Prostate gland (tissue), 2 donors: Measurements from ENCODE around the gene PTEN.

Experiments used
- POLR2A ChIP-seq: fragments of 450-650 bp; IDR thresholded peaks from one replicate; pipeline ENCODE4 v1.6.1; 2016; ENCODE audit warnings: antibody characterized with exemption, mild to moderate bottlenecking
- POLR2AphosphoS5 ChIP-seq: sonication (generic); formaldehyde crosslinking; IDR thresholded peaks from one replicate; pipeline ENCODE4 v1.6.1; 2017; ENCODE audit warnings: antibody characterized with exemption
- TF ChIP-seq, protein P1 (sequence below), 4 experiments: fragments of 200-600 bp in 2 of 4; fragments of 450-650 bp in 2 of 4; sonication (generic) in 2 of 4; IDR thresholded peaks; 1 replicate in 3 of 4; 2 replicates in 1 of 4; pipeline ENCODE4 v1.5.1; 2016 to 2019; ENCODE audit warnings: antibody characterized with exemption in 4 of 4, mild to moderate bottlenecking in 2 of 4, moderate library complexity in 2 of 4

DNA sequence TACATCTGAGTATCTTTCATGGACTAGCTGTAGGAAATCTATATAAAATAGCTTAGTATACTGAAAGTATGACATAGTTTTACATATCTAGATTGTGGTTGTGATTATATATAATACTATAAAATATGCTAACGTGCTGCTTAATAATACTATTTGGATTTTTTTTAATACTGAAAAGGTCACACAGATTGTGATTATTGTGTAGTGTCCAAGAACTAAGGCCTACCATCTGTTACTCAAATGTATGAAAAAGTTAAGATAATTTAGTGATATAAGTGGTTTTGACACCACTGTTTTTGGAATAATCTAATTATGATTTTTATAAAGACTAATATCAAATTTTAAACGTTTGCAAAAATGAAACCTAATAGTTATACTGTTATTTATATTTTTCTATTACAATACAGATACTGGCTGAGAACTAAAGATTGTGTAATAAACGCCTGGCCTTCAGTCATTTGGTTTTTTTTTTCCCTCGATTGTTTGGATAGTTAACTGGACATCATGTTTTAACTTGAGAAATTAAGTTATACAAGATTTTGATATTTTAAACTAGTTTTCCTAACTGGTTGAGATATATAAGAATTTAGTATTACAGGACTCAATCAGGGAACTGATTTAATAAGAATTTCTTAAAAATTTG is 12.6 kb downstream of the PTEN start:
- TF ChIP-seq, protein P1, sequence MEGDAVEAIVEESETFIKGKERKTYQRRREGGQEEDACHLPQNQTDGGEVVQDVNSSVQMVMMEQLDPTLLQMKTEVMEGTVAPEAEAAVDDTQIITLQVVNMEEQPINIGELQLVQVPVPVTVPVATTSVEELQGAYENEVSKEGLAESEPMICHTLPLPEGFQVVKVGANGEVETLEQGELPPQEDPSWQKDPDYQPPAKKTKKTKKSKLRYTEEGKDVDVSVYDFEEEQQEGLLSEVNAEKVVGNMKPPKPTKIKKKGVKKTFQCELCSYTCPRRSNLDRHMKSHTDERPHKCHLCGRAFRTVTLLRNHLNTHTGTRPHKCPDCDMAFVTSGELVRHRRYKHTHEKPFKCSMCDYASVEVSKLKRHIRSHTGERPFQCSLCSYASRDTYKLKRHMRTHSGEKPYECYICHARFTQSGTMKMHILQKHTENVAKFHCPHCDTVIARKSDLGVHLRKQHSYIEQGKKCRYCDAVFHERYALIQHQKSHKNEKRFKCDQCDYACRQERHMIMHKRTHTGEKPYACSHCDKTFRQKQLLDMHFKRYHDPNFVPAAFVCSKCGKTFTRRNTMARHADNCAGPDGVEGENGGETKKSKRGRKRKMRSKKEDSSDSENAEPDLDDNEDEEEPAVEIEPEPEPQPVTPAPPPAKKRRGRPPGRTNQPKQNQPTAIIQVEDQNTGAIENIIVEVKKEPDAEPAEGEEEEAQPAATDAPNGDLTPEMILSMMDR (IDR thresholded peaks at IDR 0.05), result no peak
- no peak for TF ChIP-seq POLR2A
- no peak for TF ChIP-seq POLR2AphosphoS5
